HG02885 (cell line): ENCODE measurements around the gene CCDC154.
"Not testable (repeated sequence)": the region's sequence is repeated elsewhere in the genome, so short reads cannot be mapped to it uniquely, and the experiment has no call there.

Source experiments
- ATAC-seq: cut with Tn5 transposase; IDR thresholded peaks from one replicate; pipeline ENCODE4 v1.9.1; 2021; ENCODE audit warnings: mild to moderate bottlenecking; ENCODE audit not compliant: unreplicated experiment, poor library complexity

CCDC154 gene

DNA sequence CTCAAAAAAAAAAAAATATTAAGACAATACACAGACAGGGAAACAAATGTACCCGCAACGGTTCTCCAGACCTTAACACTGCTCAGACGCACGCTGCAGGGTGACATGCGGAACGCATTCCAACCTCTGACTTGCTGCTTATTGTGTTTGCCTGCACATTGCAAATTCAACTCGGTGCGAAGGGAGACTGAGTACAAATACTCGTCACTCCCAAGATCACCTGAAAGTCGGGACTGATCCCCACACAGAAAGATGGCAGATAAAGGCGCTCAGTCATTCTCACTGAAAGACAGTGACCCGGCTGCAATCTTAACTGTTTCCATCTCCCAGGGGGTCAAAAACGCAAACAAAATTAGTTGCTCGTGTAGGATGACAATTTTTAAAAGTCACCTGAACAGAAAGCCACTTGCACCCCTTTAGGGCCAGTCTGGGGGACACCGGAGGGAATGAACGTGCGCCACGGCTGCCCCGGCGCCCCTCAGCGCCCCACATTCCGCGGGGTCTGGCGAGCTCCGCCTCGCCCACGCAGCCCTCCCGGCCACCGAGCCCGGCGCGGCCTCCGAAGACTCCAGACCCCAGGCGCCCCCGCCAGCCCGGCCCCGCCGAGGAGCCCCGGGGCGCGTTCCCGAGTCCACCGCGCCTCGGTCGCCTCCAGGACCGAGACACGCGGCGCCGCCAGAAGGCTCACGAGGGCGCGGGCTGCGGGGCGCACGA lies 29.9 kb upstream of the CCDC154 start:
- ATAC-seq = peak; percentile 21

DNA sequence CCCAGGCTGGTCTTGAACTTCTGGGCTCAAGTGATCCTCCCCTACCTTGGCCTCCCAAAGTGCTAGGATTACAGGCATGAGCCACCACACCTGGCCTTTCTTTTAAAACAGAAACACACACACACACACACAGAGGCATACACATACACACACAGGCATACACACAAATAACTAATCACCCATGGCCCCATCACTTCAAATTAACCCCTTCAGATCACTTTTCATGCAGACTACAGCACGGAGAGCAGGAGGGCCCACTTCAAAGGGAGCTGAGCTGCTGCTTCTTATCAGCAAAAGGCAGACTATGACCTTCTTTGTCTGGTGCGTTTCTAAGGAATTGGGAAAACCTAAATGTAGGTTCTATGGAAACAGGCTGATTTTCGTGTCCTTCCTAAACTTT lies 28.6 kb upstream of the CCDC154 start:
- no peak for ATAC-seq

DNA sequence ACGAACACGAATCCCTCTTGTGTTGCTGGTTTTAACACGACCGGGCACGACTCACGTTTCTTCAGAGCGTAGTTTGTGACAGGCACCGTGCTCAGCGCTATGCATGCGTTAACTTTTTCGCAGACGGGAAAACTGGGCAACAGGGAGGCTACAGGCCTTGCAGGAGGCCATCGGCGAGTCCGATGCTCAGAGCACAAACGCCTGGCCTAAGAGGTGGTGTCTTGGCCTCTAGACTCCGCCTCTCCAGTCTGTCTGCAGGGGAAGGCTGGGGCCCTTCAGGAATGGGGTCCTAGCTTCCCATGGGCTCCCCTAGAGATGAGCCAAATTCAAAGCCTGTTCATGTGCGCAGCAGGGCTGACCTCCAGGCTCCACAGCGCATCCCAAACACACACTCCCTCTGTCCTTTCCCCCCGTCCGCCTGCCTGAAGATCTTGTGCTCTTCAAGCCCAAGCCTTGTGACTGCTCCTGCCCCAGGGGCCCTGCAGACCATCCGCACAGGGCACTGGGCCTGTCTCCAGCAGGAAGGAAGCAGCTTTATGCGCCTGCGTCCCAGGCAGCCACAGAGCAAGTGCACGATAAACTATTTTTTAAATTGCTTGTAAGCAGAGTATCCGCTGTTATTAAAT lies 27.3 kb upstream of the CCDC154 start:
- no peak for ATAC-seq

DNA sequence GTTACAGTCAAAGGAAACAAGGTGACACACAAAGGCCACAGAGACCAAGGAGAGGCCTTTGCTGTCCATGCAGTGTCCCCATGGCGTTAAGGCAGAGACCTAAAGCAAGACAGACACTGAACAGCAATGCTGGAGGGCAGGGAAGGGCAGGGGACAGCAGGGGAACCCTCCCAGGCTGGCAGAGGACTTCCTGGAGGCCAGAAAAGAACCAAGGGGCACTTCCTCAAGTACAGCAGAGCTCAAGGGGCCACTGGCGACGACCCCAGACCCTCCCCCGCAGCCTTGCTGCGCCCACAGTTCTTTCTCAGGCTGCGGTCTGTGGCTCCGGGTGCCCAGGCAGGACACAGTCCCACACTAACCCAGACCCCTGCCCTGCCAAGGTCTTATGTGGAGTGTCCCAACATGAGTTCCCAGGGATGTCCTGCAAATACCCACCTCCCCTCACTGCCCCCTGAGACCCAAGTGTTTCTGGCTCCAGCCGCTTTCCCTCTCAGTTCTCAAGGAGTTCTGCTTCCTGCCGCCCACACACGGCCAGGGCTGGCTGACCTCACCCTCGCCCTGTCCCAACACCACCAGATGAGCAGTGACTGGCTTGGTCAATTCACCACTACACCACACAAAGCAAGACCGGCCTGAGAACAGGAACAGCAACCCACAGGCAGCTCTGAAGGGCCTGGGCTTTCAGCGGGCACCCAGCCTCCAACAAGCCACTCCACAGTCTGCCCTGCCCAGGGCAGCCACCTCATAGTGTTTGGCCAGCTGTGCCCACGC lies 26.3 kb upstream of the CCDC154 start:
- no peak for ATAC-seq

DNA sequence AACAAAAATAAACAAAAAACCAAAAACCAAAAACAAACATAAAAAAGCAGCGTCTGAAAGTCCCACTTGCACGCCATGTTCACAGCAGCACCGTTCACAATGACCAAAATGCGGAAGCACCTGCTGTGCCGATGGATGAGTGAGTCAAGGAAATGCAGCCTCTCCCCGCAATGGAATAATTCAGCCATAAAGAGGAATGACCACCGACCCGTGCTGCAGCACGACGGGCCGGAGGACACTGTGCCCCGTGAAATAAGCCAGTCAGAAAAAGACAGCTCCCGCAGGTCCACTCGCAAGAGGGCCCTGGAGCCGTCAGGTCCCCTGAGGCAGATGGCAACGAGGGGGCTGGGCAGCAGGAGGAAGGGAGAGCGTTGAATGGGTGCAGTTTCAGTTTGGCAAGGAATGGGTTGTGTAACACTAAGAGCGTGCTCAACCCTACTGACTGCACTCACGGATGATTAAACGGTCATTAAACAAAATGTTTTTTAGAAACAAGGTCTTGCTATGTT lies 25.4 kb upstream of the CCDC154 start:
- ATAC-seq = no peak

DNA sequence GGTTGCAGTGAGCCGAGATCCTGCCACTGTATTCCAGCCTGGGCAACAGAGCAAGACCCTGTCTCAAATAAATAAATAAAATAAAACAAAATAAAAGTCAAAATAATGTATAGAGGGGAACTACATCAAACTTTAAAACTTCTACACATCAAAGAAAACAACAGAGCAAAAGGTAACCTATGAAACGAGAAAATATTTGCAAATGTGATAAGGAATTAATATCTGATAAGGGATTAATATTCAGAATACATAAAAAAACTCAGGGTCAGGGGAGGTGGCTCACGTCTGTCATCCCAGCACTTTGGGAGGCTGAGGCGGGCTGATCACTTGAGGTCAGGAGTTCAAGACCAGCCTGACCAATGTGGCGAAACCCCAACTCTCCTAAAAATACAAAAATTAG lies 24.8 kb upstream of the CCDC154 start:
- not testable (repeated sequence) for ATAC-seq

DNA sequence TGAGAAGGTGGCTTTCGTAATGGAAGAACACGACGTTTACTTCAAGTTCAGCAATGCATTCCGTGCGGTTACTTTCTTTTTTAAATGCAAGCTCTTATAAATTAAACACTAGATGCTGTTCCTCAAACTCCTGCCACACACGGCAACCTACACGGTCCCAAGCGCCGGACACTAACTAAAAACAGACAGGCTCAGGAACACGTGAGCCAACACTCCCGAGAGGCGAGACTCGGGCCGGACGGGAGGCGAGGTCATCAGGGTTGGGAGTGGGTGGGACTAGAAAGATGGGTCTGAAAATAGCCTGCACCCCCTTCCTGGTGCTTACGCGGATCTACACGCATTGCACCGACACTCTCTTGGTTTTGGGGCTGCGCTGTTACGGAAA lies 24.1 kb upstream of the CCDC154 start:
- ATAC-seq = no peak

DNA sequence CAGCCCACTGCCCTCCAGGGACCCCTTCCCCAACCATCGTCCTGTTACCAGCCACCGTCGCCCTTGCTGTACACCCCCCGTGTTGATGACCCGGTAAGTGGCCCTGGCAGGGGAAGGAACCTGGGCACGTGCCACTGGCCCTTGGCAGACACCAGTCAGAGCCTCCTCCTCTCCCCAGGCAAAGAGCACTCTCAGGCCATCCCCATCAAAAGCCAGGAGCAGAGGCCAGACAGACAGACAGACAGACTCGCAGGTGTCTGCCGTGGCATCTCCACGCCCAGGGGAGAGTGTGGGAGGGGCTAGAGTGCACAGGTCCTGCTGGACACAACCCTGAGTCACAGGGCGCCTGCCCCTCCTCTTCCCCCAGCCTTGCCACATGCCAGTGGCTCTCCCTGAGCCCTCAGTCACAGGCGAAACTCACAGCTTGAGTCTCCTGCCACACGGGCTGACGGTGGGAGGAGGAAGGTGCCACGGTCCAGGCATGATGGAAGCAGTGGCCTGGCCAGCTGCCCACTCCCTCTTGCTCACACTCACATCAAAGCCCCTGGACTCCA lies 22.7 kb upstream of the CCDC154 start:
- ATAC-seq = no peak

DNA sequence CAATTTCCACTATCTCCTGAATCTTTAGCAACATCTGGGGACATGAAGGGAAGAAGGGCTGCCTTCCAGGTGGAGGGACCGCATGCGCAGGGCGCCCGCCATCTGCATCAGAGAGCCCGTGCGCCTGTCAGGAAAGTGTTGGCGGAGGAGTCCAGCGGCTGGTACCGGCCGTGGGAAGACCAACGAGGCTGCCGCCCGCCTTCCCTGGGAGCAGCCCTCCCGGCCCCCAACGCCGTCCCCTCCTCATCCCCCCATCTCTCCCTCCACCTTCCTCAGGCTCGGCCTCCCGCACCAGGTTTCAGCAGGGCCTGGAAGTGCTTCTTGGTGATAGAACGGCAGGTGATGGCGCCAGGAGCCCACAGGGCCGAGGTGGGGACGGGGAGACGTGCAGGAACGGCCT lies 21.7 kb upstream of the CCDC154 start:
- no peak for ATAC-seq

DNA sequence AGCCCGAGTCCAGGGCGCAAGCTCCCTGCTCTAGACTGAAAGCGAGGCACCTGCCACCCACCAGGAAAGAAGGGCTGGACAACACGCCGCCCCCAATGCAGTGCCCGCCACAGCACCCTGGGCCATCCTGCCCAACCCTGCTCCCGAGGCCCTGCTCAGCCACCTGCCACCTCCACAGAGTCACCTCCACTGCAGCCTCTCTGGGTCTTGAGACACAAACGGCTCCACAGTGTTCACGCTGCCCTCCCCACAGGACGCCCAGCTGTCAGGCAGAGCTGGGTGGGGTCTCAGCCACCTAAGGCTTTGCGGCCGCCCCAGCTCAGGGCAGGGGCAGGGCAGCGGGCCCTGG lies 21.2 kb upstream of the CCDC154 start:
- ATAC-seq = no peak

DNA sequence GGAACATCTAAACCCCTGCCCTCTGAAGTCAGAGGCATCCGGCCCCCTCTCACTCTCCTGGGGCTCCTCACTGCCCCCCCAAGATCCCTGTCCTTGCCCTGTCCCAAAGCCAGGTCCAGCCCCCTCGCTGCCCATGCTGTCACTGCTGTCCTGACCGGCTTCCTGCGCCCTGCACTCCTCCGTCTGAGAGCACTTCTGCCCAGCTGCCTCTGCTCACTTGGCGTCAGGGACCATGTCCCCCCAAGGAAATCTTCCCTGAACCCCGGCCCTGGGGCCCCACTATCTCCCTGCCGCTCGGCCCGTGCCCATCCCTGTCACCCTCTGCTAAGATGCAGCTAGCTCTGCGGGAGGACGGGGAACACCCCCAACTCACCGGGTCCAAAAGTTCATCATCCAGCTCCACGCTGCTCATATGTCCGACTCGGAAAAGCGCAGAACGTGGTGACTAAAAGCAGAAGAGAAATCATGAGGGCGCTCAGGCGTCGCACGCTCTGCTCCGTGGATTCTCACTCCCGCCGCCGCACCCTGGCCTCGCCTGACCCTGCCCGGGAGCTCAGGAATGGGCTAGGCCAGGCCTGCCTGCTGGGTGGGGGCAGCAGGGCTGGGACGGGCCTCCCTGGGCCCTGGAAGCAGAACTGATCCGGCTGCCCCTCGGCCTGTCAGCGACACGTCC lies 20.7 kb upstream of the CCDC154 start:
- no peak for ATAC-seq

DNA sequence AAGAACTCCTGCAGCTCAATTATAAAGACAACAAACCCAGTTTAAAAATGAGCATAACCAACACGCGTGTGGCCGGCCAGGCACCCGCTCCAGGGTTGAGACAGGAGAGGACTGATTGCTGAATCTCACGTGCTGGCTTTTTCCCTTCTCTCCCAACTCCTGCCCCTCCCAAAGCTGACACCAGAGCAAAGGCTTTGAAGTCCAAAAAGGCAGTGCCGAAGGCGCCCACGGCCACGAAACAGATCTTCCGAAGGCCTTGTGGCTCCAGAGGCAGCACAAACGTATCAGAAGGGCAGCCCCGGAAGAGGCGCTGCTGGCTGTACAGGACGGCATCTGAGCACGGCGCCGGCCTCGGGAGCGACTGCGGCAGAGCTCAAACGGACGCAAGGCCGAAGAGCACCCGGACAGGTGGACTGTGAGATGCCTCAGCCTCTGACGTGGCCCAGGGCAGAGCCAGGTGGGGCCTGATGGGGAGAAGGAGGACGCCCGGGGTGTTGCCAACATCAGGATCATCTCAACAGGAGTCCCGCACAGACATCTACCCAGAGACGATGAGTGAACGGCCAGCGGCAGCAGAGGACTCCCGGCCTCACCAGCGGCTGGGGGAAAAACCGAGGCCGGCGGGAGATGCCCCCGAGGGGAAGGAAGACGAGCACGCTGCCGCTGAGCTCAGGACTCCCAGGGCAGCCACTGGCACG lies 20.0 kb upstream of the CCDC154 start:
- no peak for ATAC-seq

DNA sequence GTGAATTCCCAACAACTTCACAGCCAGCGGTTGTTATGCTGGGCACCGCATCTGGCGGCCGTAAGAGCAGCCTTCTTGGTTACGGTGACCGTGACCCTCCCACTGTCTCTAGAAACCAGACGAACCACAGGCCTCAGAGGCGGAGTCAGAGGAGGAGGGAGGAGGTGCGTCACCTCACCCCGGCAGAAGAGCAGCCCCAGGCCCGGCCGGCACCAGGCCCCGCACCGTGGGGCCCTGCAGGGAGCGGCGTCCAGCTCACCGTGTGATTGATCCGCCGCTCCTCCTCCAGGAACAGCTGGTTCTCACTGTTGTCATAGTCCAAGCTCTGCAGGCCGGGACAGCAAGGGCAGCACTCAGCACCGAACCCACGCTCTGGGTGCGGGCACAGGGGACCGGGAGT lies 16.8 kb upstream of the CCDC154 start:
- no peak for ATAC-seq

DNA sequence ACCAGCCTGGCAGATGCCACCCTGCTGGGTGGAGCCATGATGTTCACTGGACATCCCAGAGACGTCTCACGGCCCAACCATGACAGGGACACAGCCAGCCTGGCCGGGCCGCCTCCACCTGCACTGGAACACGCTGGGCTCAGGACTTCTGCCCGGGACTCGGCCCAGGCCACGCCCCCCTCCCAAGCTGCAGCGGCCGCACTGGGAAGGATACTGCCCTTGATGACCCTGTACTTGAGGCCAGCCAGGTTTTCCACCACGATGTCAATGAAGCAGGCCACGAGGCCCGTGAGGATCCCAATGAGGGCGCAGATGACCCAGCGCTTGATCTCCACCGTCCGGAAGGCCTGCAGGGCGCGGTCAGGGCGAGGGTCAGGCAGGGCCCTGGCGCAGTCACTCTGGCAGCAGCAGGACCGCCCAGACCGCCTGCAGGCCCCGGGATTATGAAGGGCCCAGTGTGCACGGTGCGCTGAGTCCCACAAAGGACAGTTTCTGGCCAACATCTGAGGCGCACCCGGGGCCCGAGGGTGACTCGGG lies 16.3 kb upstream of the CCDC154 start:
- no peak for ATAC-seq

DNA sequence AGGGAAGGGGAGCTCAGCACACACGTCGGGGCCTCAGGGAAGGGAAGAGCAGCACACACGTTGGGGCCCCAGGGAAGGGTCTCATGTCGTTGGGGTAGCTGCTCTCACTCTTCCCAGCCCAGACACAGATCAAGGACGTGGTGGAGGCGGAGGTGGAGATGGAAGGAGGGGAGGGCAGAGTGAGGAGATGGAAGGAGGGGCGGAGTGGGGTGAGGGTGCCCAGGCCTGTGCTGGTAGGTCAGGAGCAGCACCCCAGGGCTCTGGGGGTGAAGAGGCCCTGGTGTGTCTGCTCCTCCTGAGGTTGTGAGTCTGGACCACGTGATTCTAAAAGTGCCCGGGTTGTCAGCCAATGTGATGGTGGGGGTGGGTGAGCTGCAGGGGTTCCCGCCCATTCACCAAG lies 15.6 kb upstream of the CCDC154 start:
- no peak for ATAC-seq

DNA sequence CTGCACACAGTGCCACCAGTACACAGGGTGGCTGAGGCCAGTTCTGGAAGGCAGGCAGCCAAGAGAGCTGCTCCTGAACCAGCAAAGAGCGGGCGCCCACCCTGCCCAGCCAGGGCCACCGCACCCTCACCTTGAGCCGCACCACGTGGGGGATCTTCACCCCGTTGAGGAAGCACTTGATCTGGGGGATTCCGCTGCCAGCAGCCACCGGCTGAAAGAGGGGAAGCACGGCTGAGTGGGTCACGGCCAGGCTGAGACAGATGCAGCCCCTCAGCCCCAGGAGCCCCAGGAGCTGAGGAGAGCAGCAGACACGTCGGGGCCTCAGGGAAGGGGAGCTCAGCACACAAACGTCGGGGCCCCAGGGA lies 14.6 kb upstream of the CCDC154 start:
- ATAC-seq = no peak

DNA sequence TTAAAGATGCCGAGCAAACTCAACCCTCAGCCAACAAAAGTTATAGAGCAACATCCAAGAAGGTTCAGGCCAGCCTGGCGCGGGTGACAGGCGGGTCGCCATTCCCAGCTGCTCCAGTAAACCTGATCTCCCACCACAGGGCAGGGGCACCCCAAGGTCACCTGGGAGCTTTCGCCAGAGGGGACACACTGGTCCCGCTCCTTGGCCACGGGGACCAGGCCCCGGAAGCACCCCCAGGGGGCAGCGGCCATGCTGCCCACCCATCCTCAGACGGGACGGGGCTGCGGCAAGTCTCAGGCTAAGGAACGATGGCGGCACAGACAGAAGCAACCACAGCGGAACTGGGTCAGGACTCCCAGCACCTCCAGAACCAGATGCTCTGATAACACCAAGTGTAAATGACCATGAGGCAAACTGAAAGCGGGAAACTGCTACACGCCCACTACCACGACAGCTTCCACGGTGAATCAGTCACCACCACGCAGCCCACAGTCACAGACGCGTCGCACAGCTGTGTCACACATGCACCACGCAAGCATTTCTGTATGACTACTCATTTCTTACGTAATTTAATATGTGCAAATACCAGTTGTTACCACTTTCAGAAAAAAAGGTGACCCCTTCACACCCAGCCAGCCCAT lies 14.1 kb upstream of the CCDC154 start:
- ATAC-seq = no peak

DNA sequence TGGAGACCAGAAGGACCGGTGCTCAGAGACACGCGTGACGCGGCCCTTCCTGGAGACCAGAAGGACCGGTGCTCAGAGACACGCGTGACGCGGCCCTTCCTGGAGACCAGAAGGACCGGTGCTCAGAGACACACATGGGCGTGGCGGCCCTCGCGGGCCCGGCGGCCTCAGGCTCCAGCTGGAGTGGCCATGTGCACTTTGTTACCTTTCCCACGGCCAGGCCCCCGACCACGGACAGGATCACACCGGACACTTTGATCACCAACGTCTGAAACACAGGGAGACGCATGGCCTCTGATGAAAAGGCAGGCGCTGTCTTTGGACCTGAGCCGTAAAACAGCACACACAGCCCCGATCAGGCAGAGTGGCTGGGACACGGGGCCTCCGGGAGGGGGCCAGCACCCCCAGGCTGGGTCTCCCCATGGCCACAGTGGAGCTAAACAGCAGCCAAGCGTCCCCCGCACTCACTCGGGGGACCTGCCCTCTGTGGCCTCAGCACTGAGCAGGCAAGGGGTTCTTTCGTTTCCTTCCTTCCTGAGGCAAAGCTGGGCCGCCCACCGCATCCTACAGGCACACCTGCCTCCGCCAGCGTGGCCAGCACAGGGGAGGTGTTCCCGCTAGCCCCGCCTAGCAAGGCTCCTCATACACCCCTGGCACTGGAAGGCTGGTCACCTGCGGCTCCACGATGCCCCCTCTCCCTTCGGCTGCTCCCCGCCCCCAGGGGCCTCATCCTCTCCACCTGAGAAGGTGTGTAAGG lies 13.3 kb upstream of the CCDC154 start:
- no peak for ATAC-seq

DNA sequence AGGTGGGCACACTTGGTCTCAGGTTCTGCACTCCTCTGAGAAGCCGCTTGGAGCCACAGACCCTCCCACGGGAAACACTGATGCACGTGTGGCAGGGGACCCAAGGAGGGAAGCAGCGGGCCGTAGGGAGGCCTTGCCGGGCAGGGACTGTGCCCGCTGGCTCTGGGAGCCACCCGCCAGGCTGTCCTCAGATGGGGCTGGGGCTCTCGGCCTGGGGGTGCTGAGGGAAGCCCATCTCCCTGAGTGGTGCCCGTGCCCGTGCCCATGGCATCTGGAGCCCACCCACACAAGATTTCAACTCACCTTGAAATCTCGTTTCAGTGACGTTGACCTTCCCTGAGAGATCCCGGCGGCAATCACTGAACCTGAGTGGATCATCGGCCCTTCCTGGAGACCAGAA lies 12.6 kb upstream of the CCDC154 start:
- no peak for ATAC-seq
